Suprapubic skin (tissue), 3 donors: ENCODE results near the gene TRIM9.

ENCODE experiments used
- CTCF ChIP-seq, 2 donors: fragments of 200-600 bp in 1 of 2; fragments of 450-650 bp in 1 of 2; sonication (generic) in 1 of 2; IDR thresholded peaks; one replicate each; pipeline ENCODE4 v1.5.1; 2016 to 2019; ENCODE audit warnings: antibody characterized with exemption in 2 of 2, mild to moderate bottlenecking in 1 of 2, moderate library complexity in 1 of 2
- EP300 ChIP-seq: sonication (generic); formaldehyde crosslinking; IDR thresholded peaks from one replicate; pipeline ENCODE4 v1.6.1; 2017; ENCODE audit warnings: antibody characterized with exemption

DNA sequence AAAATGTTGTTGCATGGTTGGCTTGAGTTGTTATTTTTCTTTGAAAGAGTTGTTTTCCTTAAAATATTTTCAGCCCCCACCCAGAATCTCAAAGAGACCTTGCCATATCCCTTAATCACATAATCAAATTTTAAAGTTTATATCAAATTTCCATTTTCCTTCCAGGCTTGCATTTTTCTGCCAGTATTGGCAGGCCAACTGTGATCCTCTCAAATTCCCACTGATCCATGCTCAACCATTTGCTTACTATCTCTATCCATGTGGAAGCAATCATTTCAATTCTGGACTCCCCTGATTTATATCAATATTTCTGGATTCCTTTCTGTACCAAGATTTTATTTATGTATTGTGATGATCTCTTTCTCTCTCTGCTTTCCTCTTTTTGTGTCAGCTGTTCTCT is 86.5 kb downstream of the TRIM9 start:
- TF ChIP-seq CTCF (IDR thresholded peaks at IDR 0.05), result no peak
- no peak for TF ChIP-seq EP300
